Sigmoid colon (tissue), 7 donors: Measurements from ENCODE around the gene TOR2A. TPM values are rescaled to one million over a fixed set of nuclear protein-coding genes. Genes with fewer than 3 reads are reported as not detected.

Experiments used
- DNase-seq: peaks from one replicate; pipeline ENCODE4 v3.0.0-alpha.2; 2019
- H3K27ac ChIP-seq, 4 donors: fragments of 200-600 bp; sonication (generic); one replicate each; pipeline ENCODE4 v1.5.1; 2016 to 2019; ENCODE audit warnings: mild to moderate bottlenecking in 1 of 4
- H3K27me3 ChIP-seq, 3 donors: fragments of 200-600 bp; sonication (generic); one replicate each; pipeline ENCODE4 v1.5.1; 2019; ENCODE audit warnings: mild to moderate bottlenecking in 1 of 3
- H3K36me3 ChIP-seq, 4 donors: fragments of 200-600 bp; sonication (generic); one replicate each; pipeline ENCODE4 v1.5.1; 2016 to 2019
- H3K4me1 ChIP-seq, 4 donors: fragments of 200-600 bp; sonication (generic); one replicate each; pipeline ENCODE4 v1.5.1; 2017 to 2019
- H3K4me3 ChIP-seq, 4 donors: fragments of 200-600 bp; sonication (generic); one replicate each; pipeline ENCODE4 v1.5.1; 2017 to 2019; ENCODE audit warnings: mild to moderate bottlenecking in 2 of 4, moderate library complexity in 1 of 4
- H3K9me3 ChIP-seq, 4 donors: fragments of 200-600 bp in 3 of 4; sonication (generic) in 3 of 4; one replicate each; pipeline versions ENCODE4 v1.5.1 to v1.6.1; 2013 to 2019
- EP300 ChIP-seq, 4 donors: sonication (generic); formaldehyde crosslinking; IDR thresholded peaks; one replicate each; pipeline ENCODE4 v1.6.1; 2017; ENCODE audit warnings: antibody characterized with exemption in 4 of 4
- POLR2A ChIP-seq, 2 donors: fragments of 450-650 bp; IDR thresholded peaks; one replicate each; pipeline ENCODE4 v1.6.1; 2016; ENCODE audit warnings: antibody characterized with exemption in 2 of 2, mild to moderate bottlenecking in 2 of 2, moderate library complexity in 2 of 2
- POLR2AphosphoS5 ChIP-seq, 4 donors: sonication (generic); formaldehyde crosslinking; IDR thresholded peaks; one replicate each; pipeline ENCODE4 v1.6.1; 2017; ENCODE audit warnings: antibody characterized with exemption in 4 of 4
- WGBS, 2 donors: extraction: QIAGEN DNeasy Blood & Tissue Kit; methylation state at CpG; one replicate each; pipeline ENCODE4 v1.1.7; 2013; 5-methylcytosine and 5-hydroxymethylcytosine counted together
- intact Hi-C: fragments of 100-400 bp; cut with DNase I; formaldehyde crosslinking; loops from one replicate; pipeline ENCODE4 v1.15.1; 2023
- polyA plus RNA-seq, 3 donors: library from polyadenylated mRNA; stranded (reverse); fragments of 200-250 nt; gene quantifications; one replicate each; pipeline ENCODE4 v1.2.3, GENCODE V29; 2013
- total RNA-seq, 4 donors: library from RNA; depleted of rRNA; stranded (reverse); fragments of >200 nt; gene quantifications; one replicate each; pipeline ENCODE4 v1.1.0, GENCODE V29; 2016
- TF ChIP-seq, protein P1 (sequence below), 4 experiments: fragments of 450-650 bp in 3 of 4; fragments of 200-600 bp in 1 of 4; IDR thresholded peaks; one replicate each; pipeline ENCODE4 v1.5.1; 2016 to 2019; ENCODE audit warnings: antibody characterized with exemption in 4 of 4, mild to moderate bottlenecking in 3 of 4, moderate library complexity in 2 of 4
- donor health status: healthy with polysubstance abuse.
- donor health status: Bipolar disorder and iron deficiency.
- donor health status: healthy.

TOR2A gene
- total and polyA plus RNA-seq, 7 donors = 6.1 to 26.4 (median 10.4) TPM

DNA sequence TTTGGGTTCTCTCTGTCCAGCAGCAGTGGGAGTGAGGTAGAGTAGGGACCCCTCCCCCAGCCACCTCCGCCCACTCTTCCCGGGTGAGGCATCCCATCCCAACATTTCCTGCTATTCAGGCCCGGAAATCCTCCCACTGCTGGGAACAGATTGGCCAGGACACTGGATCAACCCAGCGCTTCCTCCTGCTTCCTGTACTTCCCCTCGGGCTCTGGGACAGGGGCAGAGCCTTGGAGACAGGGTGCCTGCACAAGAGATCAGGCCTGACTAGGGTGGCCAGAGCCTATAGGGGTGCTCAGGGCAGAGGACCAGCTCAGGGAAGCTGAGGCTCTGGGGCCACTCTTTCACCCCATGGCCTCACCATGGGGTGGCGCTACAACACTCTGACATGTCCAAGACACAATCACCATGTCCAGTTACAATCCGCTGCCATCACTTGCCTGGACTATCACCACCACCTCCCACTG, 28.9 kb upstream of the TOR2A start:
- intact Hi-C loops = no loop called here
- Histone ChIP-seq H3K36me3 (no peaks in the 10 kb centered on the region), H3K9me3 (no peaks in the 10 kb centered on the region), H3K4me3 (no peak overlapping the region), H3K27me3 (peaks cover 3 to 32% (median 11%) of the 10 kb centered on the region in 3 donors), H3K4me1 (no peaks in the 10 kb centered on the region), H3K27ac (peak overlapping the region in 3 of 4 donors; percentile 17 to 65 (median 39))
- peak in 1 of 4 donors; percentile 66 for TF ChIP-seq EP300 (IDR thresholded peaks at IDR 0.05)
- TF ChIP-seq POLR2AphosphoS5 (IDR thresholded peaks at IDR 0.05) = peak in 3 of 4 donors; percentile 24 to 50 (median 48)
- TF ChIP-seq, protein P1, sequence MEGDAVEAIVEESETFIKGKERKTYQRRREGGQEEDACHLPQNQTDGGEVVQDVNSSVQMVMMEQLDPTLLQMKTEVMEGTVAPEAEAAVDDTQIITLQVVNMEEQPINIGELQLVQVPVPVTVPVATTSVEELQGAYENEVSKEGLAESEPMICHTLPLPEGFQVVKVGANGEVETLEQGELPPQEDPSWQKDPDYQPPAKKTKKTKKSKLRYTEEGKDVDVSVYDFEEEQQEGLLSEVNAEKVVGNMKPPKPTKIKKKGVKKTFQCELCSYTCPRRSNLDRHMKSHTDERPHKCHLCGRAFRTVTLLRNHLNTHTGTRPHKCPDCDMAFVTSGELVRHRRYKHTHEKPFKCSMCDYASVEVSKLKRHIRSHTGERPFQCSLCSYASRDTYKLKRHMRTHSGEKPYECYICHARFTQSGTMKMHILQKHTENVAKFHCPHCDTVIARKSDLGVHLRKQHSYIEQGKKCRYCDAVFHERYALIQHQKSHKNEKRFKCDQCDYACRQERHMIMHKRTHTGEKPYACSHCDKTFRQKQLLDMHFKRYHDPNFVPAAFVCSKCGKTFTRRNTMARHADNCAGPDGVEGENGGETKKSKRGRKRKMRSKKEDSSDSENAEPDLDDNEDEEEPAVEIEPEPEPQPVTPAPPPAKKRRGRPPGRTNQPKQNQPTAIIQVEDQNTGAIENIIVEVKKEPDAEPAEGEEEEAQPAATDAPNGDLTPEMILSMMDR (IDR thresholded peaks at IDR 0.05) = peak in 1 of 4 experiments; percentile 10
- no peak for TF ChIP-seq POLR2A (IDR thresholded peaks at IDR 0.05)
- 27 to 66% methylated on average over 7 of the region's 7 CpGs for WGBS, 2 donors
- DNase-seq = no peak

DNA sequence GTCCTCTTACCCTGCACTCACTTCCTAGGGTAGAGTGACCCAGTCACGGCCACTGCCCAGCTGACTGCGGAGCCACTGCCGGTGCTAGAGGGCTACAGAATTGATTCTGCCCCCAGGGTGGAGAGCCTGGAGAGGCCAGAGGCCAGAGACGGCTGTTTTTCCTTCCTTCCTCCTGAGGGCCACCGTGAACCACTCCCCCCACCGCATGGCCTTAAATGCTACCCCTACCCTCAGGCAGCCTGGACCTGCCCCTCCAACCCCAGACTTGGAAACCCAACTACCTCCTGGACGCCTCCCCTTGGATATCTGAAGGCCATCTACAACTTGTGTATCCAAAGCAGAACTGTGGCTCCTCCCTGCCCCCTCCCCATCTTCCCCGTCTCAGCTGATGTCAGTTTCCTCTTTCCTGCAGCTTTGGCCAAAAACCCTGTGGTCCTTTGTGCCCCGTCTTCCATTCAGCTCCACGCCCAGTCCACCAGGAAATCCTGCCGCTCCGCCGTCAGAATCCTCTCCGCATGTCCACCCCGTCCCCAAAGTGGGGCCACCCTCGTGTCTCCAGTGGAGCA, 27.1 kb upstream of the TOR2A start:
- Histone ChIP-seq H3K4me3 (no peak overlapping the region), H3K27ac (peak overlapping the region; percentile 35 to 65 (median 42)), H3K27me3 (peaks cover 3 to 46% (median 11%) of the 10 kb centered on the region in 3 donors), H3K4me1 (no peaks in the 10 kb centered on the region), H3K9me3 (no peaks in the 10 kb centered on the region), H3K36me3 (no peaks in the 10 kb centered on the region)
- TF ChIP-seq EP300 (IDR thresholded peaks at IDR 0.05) (no peak), POLR2A (IDR thresholded peaks at IDR 0.05) (no peak), POLR2AphosphoS5 (IDR thresholded peaks at IDR 0.05) (no peak)
- TF ChIP-seq, protein P1 (IDR thresholded peaks at IDR 0.05) = no peak
- intact Hi-C loops = no loop called here
- WGBS, 2 donors = 37 to 48% methylated on average over 16 of the region's 16 CpGs
- no peak for DNase-seq

DNA sequence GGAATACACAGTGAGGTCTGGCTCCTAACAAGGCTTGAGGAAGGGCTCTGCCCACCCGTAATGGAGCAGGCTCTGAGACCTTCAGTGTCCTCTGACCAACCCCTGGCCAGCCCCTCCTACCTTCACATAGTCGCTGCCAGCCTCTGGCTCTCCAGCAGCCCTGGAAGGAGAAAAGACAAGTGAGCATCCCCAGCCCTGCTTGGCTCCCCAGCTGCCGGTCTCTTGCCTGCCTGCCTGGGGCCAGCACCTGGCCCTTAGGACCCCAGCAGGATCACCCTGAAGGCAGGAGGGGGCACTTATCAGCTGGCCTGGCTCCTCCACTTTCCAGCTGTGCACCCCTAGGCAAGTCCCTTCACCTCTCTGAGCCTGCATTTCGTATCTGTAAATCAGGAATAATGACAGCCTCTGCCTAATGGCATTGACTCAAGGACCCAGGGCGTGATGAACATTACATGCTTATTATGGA, 26.4 kb upstream of the TOR2A start:
- 28 to 70% methylated on average over 5 of the region's 5 CpGs for WGBS, 2 donors
- no peak for TF ChIP-seq POLR2AphosphoS5 (IDR thresholded peaks at IDR 0.05)
- no peak for TF ChIP-seq POLR2A (IDR thresholded peaks at IDR 0.05)
- TF ChIP-seq EP300 (IDR thresholded peaks at IDR 0.05) = no peak
- TF ChIP-seq, protein P1 (IDR thresholded peaks at IDR 0.05) = no peak
- intact Hi-C loops = no loop called here
- Histone ChIP-seq H3K4me1 (no peaks in the 10 kb centered on the region), H3K27me3 (peaks cover 3 to 52% (median 11%) of the 10 kb centered on the region in 3 donors), H3K36me3 (no peaks in the 10 kb centered on the region), H3K9me3 (no peaks in the 10 kb centered on the region), H3K27ac (peak overlapping the region; percentile 35 to 65 (median 42)), H3K4me3 (no peak overlapping the region)
- DNase-seq = no peak

DNA sequence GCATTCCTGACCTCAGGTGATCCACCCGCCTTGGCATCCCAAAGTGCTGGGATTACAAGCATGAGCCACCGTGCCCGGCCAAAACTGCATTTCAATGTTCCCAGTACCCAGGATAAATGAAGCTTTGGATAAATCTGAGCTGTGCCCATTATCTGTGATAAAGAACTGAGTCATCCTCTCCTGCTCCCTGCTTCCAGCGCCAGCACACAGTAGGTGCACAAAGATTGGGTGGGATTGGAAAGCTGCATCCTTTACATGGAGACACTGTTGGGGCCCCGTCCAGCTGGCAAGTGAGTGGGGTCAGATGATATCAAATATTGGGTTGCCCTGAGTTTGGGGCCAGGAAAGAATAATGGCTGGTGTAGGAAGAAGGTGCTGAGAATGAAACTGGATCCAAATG, 26.0 kb upstream of the TOR2A start:
- Histone ChIP-seq H3K36me3 (no peaks in the 10 kb centered on the region), H3K4me1 (no peaks in the 10 kb centered on the region), H3K27ac (peak overlapping the region in 1 of 4 donors; percentile 41), H3K27me3 (peaks cover 3 to 56% (median 14%) of the 10 kb centered on the region in 3 donors), H3K9me3 (no peaks in the 10 kb centered on the region), H3K4me3 (no peak overlapping the region)
- WGBS, 2 donors = 79 to 90% methylated on average over 5 of the region's 5 CpGs
- DNase-seq = no peak
- intact Hi-C loops = no loop called here
- TF ChIP-seq EP300 (IDR thresholded peaks at IDR 0.05) = no peak
- TF ChIP-seq, protein P1 (IDR thresholded peaks at IDR 0.05) = no peak
- TF ChIP-seq POLR2AphosphoS5 (IDR thresholded peaks at IDR 0.05) = no peak
- TF ChIP-seq POLR2A (IDR thresholded peaks at IDR 0.05) = no peak
